Stimulated activated CD8-positive, alpha-beta memory T cell treated with anti-CD3 and anti-CD28 coated beads, Interleukin-7, amount 100 ng/mL, for 1 hour (primary cell): Measurements from ENCODE around the gene ZFP42.
"Not testable (repeated sequence)": the region's sequence is repeated elsewhere in the genome, so short reads cannot be mapped to it uniquely, and the experiment has no call there.

ENCODE experiments used
- DNase-seq, 2 donors: peaks; one replicate each; pipeline ENCODE4 v3.0.0-alpha.2; 2020; ENCODE audit warnings: low read depth in 2 of 2

Gene ZFP42

GRCh38 chr4:188021548-188022249 lies 26.1 kb downstream of the ZFP42 start:
- no peak for DNase-seq

- DNase-seq: no peak
These were observed 28.1 kb downstream of the ZFP42 start for GRCh38 chr4:188023682-188024081.

- no peak for DNase-seq
These were observed 29.9 kb downstream of the ZFP42 start for GRCh38 chr4:188025476-188025875.

- no peak for DNase-seq
These were observed 33.5 kb downstream of the ZFP42 start for GRCh38 chr4:188029114-188029513.

- no peak for DNase-seq
These were observed 34.8 kb downstream of the ZFP42 start for GRCh38 chr4:188030401-188030800.

GRCh38 chr4:188031751-188032150 lies 36.2 kb downstream of the ZFP42 start:
- no peak for DNase-seq

GRCh38 chr4:188032170-188032569 lies 36.6 kb downstream of the ZFP42 start:
- no peak for DNase-seq

- no peak for DNase-seq
These were observed 37.0 kb downstream of the ZFP42 start for GRCh38 chr4:188032583-188032982.

GRCh38 chr4:188037003-188037713 lies 41.6 kb downstream of the ZFP42 start:
- DNase-seq: no peak

GRCh38 chr4:188041721-188042120 lies 46.1 kb downstream of the ZFP42 start:
- no peak for DNase-seq

- DNase-seq: no peak
These were observed 46.6 kb downstream of the ZFP42 start for GRCh38 chr4:188042191-188042590.

- DNase-seq: no peak
These were observed 47.6 kb downstream of the ZFP42 start for GRCh38 chr4:188043154-188043553.

GRCh38 chr4:188045461-188045860 lies 49.9 kb downstream of the ZFP42 start:
- not testable (repeated sequence) for DNase-seq

- no peak for DNase-seq
These were observed 51.1 kb downstream of the ZFP42 start for GRCh38 chr4:188046657-188047056.

GRCh38 chr4:188053302-188053701 lies 57.7 kb downstream of the ZFP42 start:
- DNase-seq: no peak
